Adipocyte (in vitro differentiated cells): ENCODE data around the gene BCL7C.
"Not testable (repeated sequence)": the region's sequence is repeated elsewhere in the genome, so short reads cannot be mapped to it uniquely, and the experiment has no call there.

Experiments used
- DNase-seq: peaks from one replicate; pipeline ENCODE4 v3.0.0-alpha.2; 2015; ENCODE audit warnings: low read depth
- H3K27me3 ChIP-seq: replicated peaks from 2 replicates; pipeline ENCODE4 v1.7.0; 2013; ENCODE audit warnings: mild to moderate bottlenecking, low read length, moderate library complexity; ENCODE audit not compliant: control insufficient read depth, insufficient read depth
- H3K36me3 ChIP-seq: 2 replicates; pipeline ENCODE4 v1.7.0; 2013; ENCODE audit warnings: low read length, mild to moderate bottlenecking, moderate library complexity; ENCODE audit not compliant: control insufficient read depth, insufficient read depth, severe bottlenecking
- H3K4me1 ChIP-seq: 2 replicates; pipeline ENCODE4 v1.7.0; 2013; ENCODE audit warnings: mild to moderate bottlenecking, low read length, moderate library complexity; ENCODE audit not compliant: control insufficient read depth, insufficient read depth
- H3K4me3 ChIP-seq: 2 replicates; pipeline ENCODE4 v1.7.0; 2013; ENCODE audit warnings: mild to moderate bottlenecking, low read length, moderate library complexity
- H3K9ac ChIP-seq: 2 replicates; pipeline ENCODE4 v1.7.0; 2013; ENCODE audit warnings: mild to moderate bottlenecking, low read length, moderate library complexity
- H3K9me3 ChIP-seq: 2 replicates; pipeline ENCODE4 v1.7.0; 2013; ENCODE audit warnings: mild to moderate bottlenecking, low read length, moderate library complexity; ENCODE audit not compliant: control insufficient read depth

The BCL7C gene

DNA sequence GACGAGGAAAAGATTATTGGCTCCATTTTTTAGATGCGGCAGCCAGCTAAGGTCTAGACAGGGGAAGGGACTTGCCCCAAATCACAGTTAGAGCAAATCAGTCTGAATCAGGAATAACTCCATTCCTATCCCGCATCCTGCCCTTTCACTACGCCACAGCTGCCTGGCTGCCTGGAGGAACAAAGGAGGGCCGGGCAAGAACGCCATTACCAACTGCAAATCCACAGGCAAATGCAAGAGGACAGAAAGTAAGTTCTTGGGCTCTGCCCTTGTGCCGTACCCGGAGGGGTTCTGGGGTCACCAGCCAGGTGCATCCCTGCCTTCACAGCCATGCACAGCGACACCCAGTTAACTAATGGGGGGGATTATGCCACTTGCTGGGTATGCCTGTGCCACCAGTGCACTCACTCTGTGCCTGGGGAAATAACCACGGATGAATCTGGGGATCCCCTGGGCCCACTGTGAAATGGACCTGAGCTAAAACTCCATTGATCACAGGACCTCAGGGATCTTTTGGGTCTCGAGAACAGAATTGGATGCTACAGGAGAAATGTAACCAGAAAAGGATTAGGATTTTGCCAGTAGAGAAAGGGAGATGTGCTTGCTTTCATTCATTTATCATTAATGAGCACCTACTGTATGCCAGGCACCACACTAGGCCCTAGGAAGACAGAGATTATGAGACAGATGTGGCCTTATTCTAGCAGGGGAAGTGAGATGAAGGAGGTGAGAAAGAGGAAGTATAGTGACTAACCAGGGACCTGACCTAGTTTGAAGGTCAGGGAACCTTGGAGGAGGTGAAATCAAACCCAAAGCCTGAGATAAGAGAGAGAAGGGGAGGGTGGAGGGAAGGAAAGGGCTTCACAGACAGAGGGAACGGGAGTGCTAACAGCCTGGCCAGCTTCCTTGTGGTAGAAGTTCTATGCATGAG is 17.7 kb downstream of the BCL7C start:
- peak overlapping the region; percentile 93 for H3K9ac ChIP-seq
- DNase-seq = peak; percentile 49
- H3K9me3 ChIP-seq = no peaks in the 10 kb centered on the region
- peaks cover 4% of the 10 kb centered on the region for H3K36me3 ChIP-seq
- no peaks in the 10 kb centered on the region for H3K27me3 ChIP-seq
- H3K4me1 ChIP-seq = peaks cover 12% of the 10 kb centered on the region
- H3K4me3 ChIP-seq = peak overlapping the region; percentile 88

DNA sequence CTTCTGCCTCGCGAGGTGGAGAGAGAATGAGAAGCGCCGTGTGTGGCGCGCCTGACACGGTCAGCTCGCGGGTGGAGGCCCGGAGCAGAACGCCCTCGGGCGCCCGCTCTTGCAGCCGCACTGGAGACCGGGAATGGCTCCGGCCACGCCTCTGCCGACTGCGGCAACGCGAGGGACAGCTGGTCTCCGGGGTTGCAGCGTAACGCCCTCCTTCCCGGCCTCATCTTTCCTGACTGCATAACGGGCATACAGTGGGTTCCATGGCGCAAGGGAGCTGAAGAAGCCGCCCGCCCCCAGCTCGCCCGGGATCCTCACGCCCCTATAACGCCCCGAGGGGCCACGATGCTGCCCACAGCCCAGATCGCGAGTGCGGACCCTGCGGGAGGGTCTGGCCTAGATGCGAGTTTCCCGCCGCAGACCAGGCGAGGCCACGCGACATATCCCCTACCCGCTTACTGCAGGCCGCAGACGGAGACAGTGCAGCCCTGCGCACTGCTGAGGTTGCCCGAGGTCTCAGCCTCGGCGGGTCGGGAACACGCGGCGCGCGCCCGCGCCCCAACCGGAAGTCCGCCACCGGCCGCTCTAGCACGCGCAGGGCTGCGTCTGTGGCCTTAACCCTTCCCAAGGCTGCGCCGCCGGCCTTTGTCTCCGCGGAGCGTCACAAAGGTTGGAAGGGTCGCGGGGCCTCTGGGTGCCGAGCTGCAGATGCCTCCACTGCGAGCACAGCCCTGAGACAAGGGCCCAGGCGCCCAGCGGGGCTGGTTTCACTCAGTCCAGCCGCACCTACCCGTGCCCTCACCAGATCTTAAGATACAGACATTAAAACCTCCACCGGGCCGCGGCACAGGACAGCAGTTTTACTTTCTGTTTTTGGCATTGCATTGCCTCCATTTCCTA is 18.8 kb downstream of the BCL7C start:
- no peaks in the 10 kb centered on the region for H3K9me3 ChIP-seq
- H3K36me3 ChIP-seq = peaks cover 4% of the 10 kb centered on the region
- DNase-seq = peak; percentile 94
- H3K27me3 ChIP-seq = no peaks in the 10 kb centered on the region
- peak overlapping the region; percentile 93 for H3K9ac ChIP-seq
- peaks cover 12% of the 10 kb centered on the region for H3K4me1 ChIP-seq
- H3K4me3 ChIP-seq = peak overlapping the region; percentile 88

DNA sequence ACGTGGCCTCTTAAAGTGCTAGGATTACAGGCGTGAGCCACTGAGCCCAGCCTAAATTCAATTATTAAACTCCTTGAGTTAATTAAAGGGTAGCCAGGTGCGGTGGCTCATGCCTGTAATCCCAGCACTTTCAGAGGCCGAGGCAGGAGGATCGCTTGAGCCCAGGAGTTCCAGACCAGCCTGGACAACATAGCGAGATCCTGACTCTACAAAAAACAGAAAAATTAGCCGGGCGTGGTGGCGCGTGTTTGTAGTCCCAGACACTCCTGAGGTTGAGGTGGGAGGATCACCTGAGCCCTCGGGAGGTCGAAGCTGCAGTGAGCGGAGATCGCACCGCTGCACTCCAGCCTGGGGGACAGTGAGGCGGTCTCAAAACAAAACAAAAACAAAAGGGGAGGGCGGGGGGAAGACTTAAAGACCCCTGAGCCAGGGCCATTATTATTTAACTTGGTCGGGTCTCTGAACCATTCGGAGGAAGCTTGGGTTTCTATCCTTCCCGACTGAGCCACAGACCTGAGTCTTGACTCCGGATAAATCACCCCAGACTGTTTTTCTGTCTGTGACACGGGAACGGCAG is 19.5 kb downstream of the BCL7C start:
- H3K4me1 ChIP-seq = peaks cover 12% of the 10 kb centered on the region
- DNase-seq = no peak
- peaks cover 4% of the 10 kb centered on the region for H3K36me3 ChIP-seq

DNA sequence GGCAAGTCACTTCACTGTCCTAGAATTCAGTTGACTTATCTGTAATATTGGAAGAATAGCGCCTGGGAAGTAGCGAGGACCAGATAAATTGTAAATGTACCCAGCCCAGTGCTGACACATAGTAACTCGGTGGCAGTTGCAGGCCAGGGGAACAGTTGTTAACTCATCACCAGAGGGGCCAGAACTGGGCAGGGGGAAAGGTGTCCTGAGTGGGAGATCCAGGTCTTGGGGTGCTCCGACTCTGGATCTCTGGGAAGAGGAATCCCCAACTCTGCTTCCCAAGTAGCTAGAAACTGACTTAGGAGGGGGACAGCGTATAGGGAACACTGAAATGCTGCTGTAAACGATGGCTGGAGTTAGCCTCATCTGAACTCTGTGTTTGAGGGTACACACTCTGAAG is 23.0 kb downstream of the BCL7C start:
- H3K9ac ChIP-seq = no peak overlapping the region
- H3K4me1 ChIP-seq = peaks cover 2% of the 10 kb centered on the region
- no peaks in the 10 kb centered on the region for H3K27me3 ChIP-seq
- H3K4me3 ChIP-seq = no peak overlapping the region
- H3K36me3 ChIP-seq = peaks cover 4% of the 10 kb centered on the region
- no peaks in the 10 kb centered on the region for H3K9me3 ChIP-seq
- no peak for DNase-seq

More for the DNA sequence above, 19.5 kb downstream of the BCL7C start:
- Histone ChIP-seq H3K27me3 (no peaks in the 10 kb centered on the region), H3K4me3 (peak overlapping the region; percentile 88), H3K9me3 (no peaks in the 10 kb centered on the region), H3K9ac (peak overlapping the region; percentile 93)

DNA sequence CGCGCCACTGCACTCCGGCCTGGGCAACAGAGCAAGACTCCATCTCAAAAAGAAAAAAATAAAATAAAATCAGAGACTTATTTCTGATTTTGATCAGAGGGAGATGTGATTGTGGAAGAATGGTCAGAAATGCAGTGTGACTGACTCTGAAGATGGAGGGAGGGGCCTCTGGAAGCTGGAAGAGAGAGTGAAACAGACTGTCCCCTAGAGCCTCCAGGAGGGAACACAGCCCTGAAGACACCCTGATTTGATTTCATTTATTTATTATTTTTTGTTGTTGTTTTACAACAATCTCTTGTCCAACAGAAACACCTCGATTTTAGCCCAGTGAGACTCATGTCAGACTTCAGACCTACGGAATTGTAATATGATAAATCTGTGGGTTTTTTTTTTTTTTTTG is 26.1 kb downstream of the BCL7C start:
- Histone ChIP-seq H3K27me3 (no peaks in the 10 kb centered on the region), H3K9ac (no peak overlapping the region), H3K4me3 (no peak overlapping the region), H3K4me1 (no peaks in the 10 kb centered on the region), H3K36me3 (peaks cover 4% of the 10 kb centered on the region), H3K9me3 (no peaks in the 10 kb centered on the region)
- no peak for DNase-seq

DNA sequence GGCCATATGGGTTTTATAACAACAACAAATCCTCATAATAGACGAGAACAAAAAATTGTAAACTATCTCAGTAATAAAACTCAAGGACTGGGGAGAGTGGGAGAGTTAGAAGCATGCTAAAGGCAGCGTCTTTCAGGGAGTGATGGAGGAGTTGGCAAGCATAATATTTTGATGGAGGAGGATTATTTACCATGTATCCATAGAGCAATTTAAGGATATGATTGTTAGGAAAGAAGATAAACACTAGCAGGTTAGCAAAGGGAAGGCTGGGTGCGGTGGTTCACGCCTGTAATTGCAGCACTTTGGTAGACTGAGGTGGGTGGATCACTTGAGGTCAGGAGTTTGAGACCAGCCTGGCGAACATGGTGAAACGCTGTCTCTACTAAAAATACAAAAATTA is 27.8 kb downstream of the BCL7C start:
- no peak overlapping the region for H3K9ac ChIP-seq
- H3K27me3 ChIP-seq = no peaks in the 10 kb centered on the region
- H3K4me3 ChIP-seq = no peak overlapping the region
- no peaks in the 10 kb centered on the region for H3K4me1 ChIP-seq
- no peak for DNase-seq
- no peaks in the 10 kb centered on the region for H3K36me3 ChIP-seq
- no peaks in the 10 kb centered on the region for H3K9me3 ChIP-seq

DNA sequence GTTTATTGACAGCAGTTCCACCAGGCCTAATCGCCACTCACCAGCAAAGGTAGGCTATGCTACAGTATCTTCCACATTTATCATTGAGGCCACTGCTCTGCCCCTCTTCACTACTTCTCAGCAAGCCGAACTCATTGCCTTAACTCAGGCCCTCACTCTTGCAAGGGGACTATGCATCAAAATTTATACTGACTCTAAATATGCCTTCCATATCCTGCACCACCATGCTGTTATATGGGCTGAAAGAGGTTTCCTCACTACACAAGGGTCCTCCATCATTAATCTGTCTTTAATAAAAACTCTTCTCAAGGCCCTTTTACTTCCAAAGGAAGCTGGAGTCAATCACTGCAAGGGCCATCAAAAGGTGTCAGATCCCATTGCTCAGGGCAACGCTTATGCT is 30.7 kb downstream of the BCL7C start:
- DNase-seq, H3K27me3 ChIP-seq, H3K9ac ChIP-seq, H3K36me3 ChIP-seq, H3K4me1 ChIP-seq, H3K4me3 ChIP-seq, H3K9me3 ChIP-seq: not testable (repeated sequence)

DNA sequence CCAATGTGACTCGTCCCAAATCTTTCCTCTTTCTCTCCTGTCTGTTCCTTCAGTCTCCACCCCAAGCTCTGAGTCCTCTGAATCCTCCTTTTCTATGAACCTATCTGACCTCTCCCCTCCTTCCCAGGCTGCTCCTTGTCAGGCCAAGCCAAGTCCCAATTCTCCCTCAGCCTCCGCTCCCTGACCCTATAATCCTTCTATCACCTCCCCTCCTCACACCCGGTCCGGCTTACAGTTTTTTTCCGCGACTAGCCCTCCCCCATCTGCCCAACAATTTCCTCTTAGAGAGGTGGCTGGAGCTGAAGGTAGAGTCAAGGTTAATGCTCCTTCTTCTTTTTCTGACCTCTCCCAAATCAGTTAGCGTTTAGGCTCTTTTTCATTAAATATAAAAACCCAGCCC is 33.1 kb downstream of the BCL7C start:
- H3K4me1 ChIP-seq, H3K27me3 ChIP-seq, H3K9ac ChIP-seq, H3K4me3 ChIP-seq, H3K9me3 ChIP-seq, DNase-seq, H3K36me3 ChIP-seq: not testable (repeated sequence)

DNA sequence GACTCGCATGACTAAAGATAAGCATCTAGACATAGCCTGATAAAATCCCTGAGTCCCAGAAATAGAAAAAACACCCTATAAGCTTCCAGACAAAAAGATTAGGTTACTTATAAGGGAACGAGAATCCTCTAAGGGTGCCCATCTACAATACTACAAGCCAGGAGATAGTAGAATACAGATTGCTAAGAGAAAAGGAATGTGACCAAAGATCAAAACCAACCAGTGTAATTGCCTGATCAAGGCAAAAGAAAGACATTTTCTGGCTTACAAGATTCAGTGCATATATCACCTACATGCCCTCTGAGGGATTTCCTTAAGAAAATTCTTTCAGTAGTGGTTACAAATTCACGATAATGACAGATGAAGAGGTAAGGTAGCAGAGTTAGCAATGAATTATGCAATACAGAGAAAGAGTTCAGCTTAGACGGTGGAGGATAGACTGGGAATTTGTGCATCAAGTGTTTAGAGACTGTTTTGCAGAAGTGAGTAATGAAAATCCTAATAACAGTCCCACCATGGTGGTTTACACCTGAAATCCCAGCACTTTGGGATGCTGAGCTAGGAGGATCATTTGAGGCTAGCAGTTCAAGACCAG is 35.0 kb downstream of the BCL7C start:
- no peak overlapping the region for H3K4me3 ChIP-seq
- DNase-seq = no peak
- H3K4me1 ChIP-seq = no peaks in the 10 kb centered on the region
- H3K9ac ChIP-seq = no peak overlapping the region
- no peaks in the 10 kb centered on the region for H3K9me3 ChIP-seq
- H3K27me3 ChIP-seq = no peaks in the 10 kb centered on the region
- no peaks in the 10 kb centered on the region for H3K36me3 ChIP-seq

DNA sequence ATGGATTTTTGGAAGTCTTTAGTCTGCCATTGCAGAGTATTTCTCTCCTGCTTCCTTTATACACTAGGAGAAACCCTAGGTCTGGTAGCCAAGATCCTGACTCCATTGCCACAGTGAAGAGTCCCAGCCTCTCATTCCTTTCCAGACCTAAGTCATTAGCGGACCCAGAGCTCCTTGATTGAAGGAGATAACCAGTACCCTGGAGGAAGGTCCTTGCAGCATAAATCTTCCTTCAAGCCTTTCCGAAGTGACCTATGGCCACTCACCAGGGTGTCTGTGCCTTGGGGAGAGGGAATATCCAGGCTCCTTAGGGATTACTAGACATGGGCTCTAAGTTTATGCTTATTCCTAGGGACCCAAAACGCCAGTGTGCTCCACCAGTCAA is 35.8 kb downstream of the BCL7C start:
- no peaks in the 10 kb centered on the region for H3K36me3 ChIP-seq
- no peaks in the 10 kb centered on the region for H3K4me1 ChIP-seq
- DNase-seq = no peak
- no peak overlapping the region for H3K4me3 ChIP-seq
- H3K9ac ChIP-seq = no peak overlapping the region
- no peaks in the 10 kb centered on the region for H3K9me3 ChIP-seq
- no peaks in the 10 kb centered on the region for H3K27me3 ChIP-seq

DNA sequence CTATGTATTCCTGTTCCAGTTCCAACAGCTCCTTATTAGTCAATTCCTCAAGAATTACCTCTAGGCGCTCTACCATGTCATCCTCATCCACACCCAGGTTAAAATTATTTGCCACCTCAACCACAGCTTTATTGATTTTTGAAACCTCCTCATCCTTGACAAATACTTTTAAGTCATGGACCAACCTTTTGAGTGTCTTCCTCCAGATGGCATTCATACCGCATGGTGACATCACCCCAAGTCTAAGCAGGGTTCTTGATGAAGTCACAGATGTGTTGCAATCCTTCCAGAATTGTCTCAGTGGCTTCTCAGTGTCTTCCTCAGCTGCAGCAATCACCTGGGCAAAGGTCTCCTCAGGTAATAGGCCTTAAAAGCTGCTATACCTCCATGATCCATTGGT is 40.1 kb downstream of the BCL7C start:
- Histone ChIP-seq H3K9me3 (no peaks in the 10 kb centered on the region), H3K27me3 (no peaks in the 10 kb centered on the region), H3K36me3 (no peaks in the 10 kb centered on the region), H3K4me1 (no peaks in the 10 kb centered on the region), H3K9ac (no peak overlapping the region), H3K4me3 (no peak overlapping the region)
- DNase-seq = no peak
